Activated CD4-positive, alpha-beta T cell treated with anti-CD3 and anti-CD28 coated beads, Interleukin-2, amount 50 U/mL, for 4 hours (primary cell): Measurements from ENCODE around the gene CLSTN2.

ENCODE experiments used
- DNase-seq, 2 experiments: peaks; one replicate each; pipeline ENCODE4 v3.0.0-alpha.2; 2020

CLSTN2 gene

DNA sequence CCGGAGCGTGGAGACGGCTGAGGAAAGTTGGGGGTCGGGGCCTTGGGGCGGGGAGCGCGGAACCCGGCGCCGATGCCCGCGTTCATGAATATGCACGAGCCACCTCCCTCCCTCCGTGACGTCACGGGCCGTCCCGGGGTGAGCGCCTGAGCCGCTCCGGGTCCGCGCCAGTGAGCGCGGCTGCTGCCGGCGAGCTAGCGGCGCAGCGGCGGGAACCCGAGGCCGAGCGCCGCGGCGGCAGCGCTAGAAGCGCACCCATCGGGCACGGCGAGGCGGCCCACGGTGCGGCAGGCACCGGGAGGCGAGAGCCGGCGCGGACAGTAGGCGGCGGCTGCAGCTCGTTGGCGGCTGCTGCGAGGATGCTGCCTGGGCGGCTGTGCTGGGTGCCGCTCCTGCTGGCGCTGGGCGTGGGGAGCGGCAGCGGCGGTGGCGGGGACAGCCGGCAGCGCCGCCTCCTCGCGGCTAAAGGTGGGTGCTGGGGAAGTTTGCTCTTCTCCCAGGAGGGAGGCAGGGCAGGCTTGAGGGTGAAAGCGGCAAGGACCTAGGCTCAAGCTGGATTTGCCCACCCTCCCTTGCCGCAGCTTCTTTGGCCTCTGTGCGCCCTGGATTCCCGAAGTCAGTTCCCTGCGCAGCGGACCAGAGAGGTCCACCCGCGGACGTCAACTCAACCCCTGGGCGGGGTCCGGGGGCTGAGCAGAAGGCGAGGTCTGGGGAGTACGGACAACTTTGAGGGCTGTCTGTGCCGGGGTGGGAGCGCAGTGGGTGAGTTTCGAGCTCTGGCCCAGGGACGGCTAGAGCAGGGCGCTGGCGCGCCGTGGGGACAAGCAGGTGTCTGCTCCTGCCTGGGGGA lies at the start of gene CLSTN2:
TSS of gene CLSTN2 (plus strand) at position 170 of the 850 bp plus-strand sequence.
- no peak for DNase-seq

DNA sequence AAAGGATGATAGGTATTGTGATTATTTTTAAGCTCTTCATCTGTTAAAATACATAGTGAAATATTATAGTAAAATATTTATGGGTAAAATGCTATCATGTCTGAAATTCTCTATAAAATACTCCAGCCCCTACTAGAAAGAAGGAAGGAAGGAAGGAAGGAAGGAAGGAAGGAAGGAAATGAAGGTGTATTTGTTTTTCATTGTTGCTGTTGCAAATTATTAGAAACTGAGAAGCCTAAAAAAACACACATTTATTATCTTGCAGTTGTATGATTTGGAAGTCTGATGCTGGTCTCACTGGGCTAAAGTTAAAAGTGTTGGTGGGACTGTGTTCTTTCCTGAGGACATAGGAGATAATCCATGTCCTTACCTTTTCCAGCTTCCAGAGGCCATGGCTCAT lies 47.6 kb upstream of the CLSTN2 start:
- no peak for DNase-seq

DNA sequence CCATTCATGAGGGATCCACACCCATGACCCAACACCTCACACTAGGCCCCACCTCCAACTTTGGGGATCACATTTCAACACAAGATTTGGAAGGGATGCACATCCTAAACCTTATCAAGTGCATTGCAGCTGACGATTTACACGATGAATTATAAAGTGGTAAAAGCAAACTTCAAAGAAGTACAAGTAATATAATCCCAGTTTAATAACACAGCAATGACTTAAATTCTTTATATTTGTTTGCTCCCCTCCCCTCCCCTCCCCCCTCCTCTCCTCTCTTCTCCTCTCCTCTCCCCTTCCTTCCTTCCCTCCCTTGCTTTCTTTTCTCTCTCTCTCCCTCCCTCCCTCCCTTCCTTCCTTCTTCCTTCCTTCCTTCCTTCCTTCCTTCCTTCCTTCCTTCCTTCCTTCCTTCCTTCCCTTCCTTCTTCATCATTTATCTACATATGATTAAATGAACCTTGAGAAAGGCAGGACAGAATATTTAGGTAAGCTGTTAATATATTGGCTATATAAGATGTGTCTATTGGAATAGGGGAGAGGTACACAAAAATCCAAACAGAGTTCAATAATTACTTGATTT lies 46.3 kb upstream of the CLSTN2 start:
- DNase-seq, result no peak

DNA sequence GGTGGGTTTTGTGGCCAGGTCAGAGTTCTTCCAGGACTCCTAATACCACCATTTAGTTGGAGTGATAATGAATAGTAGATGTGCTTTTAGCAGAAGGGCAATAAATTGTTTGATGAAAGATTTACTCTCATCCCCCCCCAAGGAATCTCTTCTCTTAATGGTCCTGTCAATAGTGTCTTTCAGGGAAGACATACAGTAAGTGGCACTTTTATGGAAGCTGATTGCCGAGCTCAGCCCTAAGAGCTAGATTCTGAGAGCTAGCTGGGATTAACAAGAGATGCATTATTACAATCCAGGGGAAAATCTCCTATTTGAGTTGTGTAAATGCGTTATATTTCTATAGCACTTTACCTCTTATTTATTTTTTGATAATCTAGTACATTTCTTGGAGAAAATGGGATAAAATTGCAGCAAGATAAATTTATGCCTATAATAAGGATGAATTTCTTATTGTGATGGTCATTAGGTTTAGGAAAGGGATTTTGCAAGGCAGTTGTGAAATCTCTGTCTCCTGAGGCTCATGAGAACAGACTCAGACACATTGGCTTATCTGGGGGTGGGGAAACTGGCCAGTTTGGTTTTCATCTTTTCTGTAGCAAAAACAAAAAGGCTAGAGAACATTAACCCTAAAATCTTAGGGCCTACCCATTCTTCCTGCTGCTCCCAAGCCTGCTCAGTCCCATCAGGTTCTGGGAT lies 41.6 kb upstream of the CLSTN2 start:
- DNase-seq, result no peak

DNA sequence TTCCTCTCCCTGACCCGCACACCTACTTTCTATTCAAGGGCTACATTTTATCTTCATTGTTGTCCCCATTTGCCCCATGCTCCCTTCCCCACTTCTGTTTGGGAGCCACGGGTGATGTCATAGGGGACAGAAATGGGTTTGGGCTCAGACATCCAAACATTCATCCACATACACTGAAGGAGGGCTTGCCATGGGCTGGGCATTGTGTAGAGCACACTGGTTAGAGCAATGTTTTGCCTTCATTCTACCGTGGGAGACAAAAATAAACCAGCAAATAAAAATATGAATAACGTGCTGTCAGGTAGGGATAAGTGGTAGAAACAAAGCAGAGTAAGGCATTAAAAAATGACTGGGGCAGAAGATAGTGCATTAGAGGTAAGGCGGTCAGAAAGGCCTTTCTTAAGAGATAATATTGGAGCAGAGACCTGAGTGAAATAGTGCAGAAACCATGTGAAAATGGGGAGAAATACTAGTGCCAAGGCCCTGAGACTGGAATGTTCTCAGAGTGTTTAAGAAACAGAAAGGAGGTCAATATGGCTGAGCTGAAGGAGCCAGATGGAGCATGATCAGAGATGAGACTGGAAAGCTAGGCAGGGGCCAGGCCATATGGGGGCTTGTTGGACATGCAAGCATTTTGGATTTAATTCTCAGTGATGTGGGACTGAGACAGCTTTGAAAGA lies 40.9 kb upstream of the CLSTN2 start:
- no peak for DNase-seq

DNA sequence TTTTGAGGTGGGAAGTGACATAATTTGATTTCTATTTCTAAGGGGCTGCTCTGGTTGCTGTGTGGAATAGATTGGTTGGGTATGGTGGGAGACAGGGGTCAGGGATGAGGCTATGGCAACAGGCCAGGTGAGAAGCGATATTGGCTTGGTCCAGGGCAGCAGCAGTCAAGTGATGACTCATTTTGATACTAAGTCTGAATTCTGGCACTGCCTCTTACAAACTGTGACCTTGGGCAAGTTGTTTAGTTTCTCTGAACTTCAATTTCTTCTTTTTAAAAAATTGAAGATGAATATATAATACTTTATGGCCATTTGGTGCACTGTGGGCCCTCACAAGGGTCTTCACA lies 40.4 kb upstream of the CLSTN2 start:
- no peak for DNase-seq

DNA sequence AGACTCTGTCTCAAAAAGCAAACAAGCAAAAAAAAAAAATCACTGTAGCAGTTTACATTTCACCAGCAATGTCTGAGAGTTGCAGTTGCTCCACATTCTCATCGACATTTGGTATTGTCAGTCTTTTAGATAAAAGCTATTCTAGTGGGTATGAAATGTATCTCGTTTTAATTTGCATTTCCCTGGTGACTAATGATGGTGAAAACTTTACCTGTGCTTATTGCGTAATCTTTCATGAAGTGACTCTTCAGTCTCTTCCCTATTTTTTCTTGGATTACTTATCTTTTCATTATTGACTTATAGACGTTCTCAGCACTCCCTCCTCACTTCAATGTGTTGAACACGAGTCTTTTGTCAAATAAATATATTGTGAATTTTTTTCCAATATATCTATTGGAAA lies 37.2 kb upstream of the CLSTN2 start:
- DNase-seq, result no peak

DNA sequence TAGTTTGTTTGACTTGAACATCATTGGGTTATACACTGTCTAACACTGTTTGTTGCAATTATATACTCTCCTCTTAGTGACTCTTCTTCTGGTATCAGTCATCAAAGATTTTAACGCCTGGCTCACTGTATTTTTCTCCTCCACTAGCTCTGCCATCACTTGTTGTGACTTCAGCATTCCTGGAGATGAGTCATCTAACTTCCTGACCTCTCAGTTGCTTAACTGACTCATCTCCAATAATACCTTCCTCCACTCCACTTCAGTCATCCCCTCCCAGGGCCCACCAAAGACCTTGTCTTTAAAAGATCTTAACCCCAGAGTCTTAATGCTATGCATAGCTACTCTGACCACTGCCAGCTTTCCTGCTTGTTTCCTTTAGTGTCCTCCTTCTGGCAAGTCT lies 28.6 kb upstream of the CLSTN2 start:
- DNase-seq, result no peak

DNA sequence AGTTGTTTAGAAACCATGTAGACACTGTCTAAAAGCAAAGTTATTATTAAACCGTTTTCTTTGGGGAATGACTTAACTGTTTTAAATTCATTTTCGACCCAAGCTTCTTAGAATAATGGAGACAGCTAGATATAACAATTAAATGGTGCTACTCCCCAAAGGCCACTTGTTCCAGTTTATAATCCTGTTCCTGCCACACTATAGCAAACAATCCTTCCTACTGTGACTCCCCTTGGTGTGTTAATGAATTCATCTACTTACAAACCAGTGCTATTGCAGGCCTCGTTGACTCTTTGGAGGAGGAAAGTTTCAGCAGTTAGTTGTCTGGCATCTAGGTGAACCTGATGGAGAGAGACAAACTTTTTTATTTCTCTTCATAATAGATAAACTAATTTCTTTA lies 25.2 kb upstream of the CLSTN2 start:
- no peak for DNase-seq

DNA sequence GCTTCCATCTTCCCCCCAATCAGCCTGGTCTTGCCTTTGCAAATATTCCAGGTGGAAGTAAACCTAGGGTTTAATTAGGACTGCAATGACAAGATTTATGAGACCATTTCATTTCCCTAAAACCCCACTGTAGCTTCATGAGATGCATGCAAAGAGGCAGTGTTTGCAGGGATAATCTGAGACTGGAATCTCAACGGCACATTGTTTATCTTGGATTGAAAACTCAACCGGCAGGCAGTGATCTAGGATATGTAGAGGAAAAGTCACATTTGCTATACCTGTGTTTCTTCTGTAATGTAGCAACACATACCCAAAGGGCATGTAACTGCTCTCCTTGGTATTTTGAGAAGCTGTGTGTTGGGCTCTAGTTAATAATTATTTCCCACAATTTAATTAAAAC lies 18.7 kb upstream of the CLSTN2 start:
- no peak for DNase-seq

DNA sequence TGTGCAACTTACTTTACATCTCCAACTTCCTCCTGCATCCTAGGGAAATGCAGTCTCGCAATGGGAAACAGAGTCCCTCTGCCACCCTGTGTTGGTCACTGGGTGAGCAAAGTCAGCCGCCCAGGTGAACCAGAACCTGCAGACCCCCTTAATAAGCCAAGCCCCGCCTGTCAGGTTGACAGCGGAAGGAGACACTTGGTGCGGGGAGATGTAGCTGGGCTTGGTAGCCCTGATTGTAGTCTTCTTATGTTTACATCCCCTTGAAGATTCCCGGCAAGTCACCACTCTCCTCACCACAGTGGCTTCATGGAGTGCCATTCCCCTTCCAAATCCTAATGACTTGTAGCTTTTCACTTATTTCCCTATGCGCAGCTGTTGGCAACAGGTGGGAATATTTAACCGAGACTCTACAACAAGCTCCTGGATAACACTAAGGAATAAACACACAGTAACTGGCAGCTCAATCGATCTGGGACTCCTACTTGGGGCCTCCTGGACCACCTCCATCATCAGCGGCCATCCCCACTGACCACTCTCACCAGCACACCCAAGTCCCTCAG lies 17.7 kb upstream of the CLSTN2 start:
- no peak for DNase-seq

DNA sequence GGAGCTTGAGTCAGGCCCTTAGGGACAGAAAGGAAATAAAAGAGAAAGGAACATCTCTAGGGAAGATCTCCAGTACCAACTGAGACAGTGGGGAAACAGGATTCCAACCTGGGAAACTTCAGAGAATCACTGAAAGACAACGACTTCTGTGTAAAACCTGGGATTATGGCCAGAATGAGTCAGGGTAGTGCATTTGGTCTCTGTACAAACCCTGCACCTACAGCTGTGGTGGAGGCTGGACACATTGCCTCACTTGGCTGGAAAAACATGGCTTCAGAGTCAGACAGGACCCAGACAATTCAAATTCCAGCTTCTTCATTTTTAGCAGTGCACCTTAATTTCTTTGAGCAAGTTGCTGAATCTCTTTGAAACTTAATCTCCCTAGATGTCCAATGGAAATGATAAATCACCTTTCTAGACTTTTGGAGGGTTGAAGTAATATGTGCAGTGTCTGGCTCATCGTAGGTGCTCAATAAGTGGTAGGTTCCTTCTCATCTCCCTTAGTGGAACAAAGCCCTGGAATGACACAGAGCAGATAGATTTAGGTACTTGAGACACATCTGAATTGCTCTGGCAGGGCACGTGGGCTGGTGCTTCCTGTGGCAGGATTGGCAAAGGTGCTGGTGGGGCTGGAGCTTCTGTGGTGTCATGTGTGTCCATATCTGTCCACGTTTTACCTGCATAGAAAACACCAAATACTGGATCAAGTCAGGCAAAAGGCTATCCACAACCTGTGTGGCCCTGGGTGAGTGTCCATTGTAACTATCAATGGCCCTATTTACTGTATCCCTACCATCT lies 6.1 kb upstream of the CLSTN2 start:
- DNase-seq, result no peak

DNA sequence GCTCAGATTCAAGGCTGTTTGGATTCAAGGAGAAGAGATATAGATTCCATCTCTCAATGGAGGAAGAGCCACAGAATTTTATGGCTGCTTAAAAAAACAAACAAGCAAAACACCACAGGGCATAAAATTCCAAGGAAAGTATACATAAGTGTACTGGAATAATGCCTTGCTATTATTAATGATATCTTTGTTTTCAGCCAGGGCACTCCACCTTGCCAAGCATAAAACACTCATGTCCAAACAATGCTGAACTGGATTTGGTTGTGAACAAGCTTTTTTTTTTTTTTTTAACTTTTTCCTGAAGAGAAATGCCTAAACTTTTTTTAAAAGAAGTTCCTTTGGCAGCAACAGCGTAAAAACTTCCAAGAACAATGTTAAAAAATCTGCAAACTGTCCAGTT lies 4.8 kb upstream of the CLSTN2 start:
- no peak for DNase-seq

DNA sequence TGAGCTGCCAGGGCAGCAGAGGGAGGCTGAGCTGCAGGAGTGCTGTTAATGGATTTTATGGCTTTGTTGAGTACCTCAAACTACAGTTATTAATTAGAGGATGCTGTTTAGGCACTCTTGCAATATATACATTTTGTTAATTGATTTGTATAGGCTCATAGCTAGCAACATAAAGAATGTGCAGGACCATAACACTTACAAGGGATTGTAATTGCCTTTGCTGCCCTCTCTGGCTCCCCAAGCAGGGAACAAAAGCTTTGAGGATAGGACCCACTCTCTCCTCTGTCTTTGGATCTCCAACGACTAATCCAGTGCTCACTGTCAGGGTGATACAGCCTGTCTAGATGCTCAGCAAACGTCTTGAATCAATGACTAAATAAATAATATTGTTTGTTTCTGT lies 1.2 kb upstream of the CLSTN2 start:
- no peak for DNase-seq

DNA sequence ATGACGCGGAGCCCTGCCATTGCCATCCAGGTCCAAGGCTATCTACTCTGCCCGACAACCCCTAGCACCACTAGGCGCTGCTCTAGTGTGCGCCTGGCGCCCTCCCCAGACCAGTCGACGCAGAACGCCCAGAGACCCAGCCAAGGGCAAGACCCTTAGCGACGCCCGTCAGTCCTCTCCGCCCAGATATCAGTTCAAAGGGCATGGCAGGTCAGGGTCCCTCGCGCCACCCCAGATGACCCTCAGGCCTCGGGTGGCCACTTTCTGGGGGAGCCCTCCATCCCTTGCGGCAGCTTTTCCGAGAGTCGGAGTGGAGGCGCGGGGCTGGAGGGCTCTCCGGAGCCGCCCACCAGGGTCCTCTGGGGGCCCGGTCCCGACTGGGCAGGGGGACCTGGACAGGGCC lies 371 bp upstream of the CLSTN2 start:
- no peak for DNase-seq

DNA sequence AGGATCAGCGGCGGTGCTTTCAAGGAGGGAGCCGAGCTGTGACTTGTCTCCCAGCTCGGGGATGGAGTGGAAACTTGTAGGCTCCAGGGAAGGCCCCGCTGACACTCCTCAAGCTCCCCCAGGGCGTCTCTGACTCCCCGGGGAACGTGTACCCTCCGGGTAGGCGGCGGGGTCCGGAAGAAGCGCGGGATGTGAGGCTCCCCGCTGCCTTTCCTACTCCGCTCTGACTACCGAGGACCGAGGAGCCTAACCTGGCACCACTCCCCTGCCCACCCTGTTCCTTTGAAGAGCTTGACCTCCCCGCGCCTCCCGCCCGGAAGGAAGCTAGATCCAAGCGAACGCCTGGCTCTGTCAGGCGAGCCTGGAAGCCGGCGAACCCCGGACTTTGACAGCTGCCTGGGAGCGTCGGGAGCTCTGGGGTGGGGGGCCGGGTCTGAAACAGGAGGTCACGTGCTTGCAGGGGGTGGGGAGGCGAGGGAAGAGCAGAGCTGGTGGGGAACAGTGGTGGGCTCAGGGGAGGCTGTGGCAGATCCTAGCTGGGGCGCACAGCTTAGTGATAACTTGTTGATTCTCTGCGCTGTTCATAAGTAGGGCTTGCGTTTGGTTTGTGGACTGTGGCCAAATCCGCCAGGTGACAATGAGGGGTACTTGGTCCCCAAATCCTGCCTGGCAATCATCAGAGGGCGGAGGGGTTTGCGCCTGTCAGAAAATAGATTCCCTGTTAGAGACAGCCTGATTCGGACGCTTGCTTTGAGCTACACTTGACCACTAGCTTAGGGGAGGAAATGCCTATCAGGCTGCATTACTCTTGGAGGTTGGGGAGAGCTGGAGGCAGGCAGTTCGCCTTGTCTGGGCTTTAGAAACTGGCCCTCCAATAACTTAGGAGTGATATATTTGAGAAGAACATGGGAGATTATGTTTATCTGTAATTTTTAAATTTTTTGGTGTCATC lies 1.2 kb downstream of the CLSTN2 start:
- DNase-seq, result no peak

DNA sequence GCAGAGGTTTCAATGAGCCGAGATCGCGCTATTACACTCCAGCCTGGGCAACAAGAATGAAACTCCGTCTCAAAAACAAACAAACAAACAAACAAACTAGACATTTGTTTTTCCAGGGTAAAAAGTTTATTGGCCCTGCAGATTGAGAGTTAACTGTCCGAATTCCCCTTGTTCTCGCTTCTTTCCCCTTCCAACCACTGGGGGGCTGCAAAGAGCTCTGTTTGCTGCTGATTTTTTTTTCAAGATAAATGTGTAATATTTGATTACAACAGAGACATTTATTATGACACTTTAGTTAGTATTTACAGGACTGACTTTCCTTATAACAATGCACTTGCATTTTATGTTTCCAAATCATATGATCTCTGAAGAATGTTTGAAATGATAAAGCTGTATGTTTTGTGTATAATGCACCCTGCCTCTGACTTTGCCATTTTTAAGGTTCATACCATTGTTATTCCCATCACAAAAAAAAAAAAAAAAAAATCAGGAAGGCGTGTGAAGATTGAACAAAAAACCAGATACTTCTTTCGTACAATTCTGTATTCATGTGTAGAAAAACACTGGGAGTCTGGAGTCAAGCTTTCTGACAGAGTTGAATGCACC lies 2.8 kb downstream of the CLSTN2 start:
- no peak for DNase-seq

DNA sequence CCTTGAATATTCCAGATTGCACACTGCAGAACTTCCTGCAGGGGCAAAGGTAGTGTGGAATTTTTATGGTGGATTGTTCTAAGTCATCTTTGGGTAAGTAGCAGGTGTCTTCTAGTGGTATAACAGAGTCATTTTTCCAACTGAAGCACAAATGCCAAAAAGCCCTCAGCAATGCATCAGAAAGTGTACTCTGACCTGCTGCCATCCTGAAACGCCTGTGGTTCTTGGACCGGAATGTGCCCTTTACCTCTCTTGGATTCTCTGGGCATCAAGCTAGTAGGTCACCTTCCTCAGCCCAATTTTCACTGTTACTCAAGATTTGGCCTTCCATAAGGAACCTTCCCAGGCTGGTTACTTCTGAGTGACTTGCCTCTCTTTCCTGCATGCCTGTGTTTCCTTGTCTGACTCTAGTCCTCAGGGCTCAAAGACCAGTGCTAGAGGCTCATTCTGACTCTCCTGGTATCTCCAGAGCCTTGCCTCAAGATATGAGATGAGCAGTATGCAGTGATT lies 4.8 kb downstream of the CLSTN2 start:
- no peak for DNase-seq

DNA sequence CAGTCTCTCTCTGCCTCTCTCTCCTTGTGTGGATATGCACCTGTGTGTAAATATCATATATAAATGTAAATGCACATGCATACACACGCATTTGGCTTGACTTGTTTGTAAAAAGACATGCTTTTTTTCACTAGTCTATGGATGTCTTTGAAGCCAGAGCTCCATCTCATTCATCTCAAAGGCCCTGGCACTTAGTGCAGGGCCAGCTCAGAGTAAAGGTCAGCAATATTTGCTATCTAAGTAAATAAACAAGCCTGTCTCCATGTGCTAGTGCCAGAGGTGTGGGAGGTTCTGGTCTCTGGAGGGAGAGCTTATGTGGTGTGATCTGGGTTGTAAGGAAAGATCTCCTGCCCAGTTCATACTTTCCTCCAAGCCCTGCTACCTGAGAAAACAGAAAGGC lies 5.6 kb downstream of the CLSTN2 start:
- no peak for DNase-seq

DNA sequence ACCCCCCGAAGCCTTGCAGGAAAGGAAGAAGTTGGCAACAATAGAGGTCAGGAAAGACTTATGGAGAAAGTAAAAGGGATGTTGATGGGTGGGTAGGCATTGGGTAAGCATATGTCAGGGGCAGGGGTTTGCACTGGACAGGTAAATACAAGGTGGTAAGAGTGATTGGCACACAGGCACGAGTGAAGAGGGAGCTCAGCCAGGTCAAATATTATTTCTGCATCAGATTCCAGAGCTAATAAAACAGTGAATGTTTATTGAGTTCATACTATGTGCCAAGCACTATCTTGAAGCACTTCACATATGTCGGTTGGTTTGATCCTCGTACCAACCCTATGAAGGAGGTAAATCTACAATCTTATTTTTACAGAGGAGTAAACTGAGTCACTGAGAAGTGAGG lies 6.6 kb downstream of the CLSTN2 start:
- DNase-seq, result no peak
